Activated T-helper 2 cell treated with anti-CD3 and anti-CD28 coated beads, Interferon-gamma antibody, Interleukin-2, Interleukin-4, amounts not matched to agents 10 μg/mL and 5 μg/mL and 100 μg/mL, durations not matched to agents 14 hours and 24 hours and 36 hours (primary cell): ENCODE data around the gene NRXN3. TPM values are rescaled to one million over a fixed set of nuclear protein-coding genes. Genes with fewer than 3 reads are reported as not detected.

ENCODE experiments used
- DNase-seq: peaks from one replicate; pipeline ENCODE4 v3.0.0; 2021; ENCODE audit warnings: low spot score
- H3K27ac Mint-ChIP-seq: one replicate; pipeline ENCODE4 v1.8.0; 2021; ENCODE audit warnings: mixed read lengths
- H3K27me3 Mint-ChIP-seq: one replicate; pipeline ENCODE4 v1.8.0; 2021; ENCODE audit warnings: low read depth, mixed read lengths
- H3K36me3 Mint-ChIP-seq: one replicate; pipeline ENCODE4 v1.8.0; 2021; ENCODE audit warnings: low read depth, mixed read lengths
- H3K4me1 Mint-ChIP-seq: one replicate; pipeline ENCODE4 v1.8.0; 2021; ENCODE audit warnings: low read depth, mixed read lengths
- H3K4me3 Mint-ChIP-seq: one replicate; pipeline ENCODE4 v1.8.0; 2021; ENCODE audit warnings: low read depth, mild to moderate bottlenecking, moderate library complexity, mixed read lengths
- H3K9me3 Mint-ChIP-seq: one replicate; pipeline ENCODE4 v1.8.0; 2021; ENCODE audit warnings: mixed read lengths
- intact Hi-C: fragments of 100-400 bp; cut with micrococcal nuclease; formaldehyde crosslinking; loops from one replicate; pipeline ENCODE4 v1.15.1; 2023
- total RNA-seq: library from RNA; stranded (reverse); gene quantifications from 2 replicates; pipeline ENCODE4 v1.2.3, GENCODE V29; 2022

NRXN3 gene
- total RNA-seq, 1 donor from 2014 or later: not detected

GRCh38 chr14:79724934-79725717, 1555.0 kb downstream of the NRXN3 start:
- Mint-ChIP-seq H3K27ac (no peak overlapping the region), H3K4me1 (no peaks in the 10 kb centered on the region), H3K36me3 (no peaks in the 10 kb centered on the region), H3K4me3 (no peak overlapping the region), H3K27me3 (no peaks in the 10 kb centered on the region), H3K9me3 (peaks cover 5% of the 10 kb centered on the region)
- intact Hi-C loops: no loop called here
- DNase-seq: no peak

DNA sequence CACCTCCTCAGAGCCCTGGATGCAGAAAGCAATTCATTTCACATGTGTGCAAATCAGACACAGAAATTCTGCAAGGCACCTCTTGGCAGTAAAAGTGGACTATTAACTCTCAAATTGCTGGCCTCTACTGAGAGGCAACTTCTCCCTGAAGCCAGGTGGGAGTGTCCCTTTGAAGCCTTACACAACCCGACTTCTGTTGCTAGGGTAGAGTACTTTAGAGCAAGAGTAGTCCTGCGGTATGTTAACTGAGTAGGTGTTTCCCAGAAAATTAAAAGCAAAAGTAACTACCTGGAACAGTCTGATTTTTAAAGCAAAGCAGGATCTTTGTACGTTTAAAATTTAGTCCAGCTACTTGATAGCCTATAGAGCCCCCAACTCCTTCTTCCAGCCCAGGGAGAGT, 1557.7 kb downstream of the NRXN3 start:
- no peak for DNase-seq
- intact Hi-C loops: no loop called here
- Mint-ChIP-seq H3K27ac (no peak overlapping the region), H3K4me3 (no peak overlapping the region), H3K9me3 (no peaks in the 10 kb centered on the region), H3K4me1 (peaks cover 3% of the 10 kb centered on the region), H3K36me3 (no peaks in the 10 kb centered on the region), H3K27me3 (no peaks in the 10 kb centered on the region)

GRCh38 chr14:79728331-79728730, 1558.2 kb downstream of the NRXN3 start:
- intact Hi-C loops: no loop called here
- Mint-ChIP-seq H3K4me1 (peaks cover 3% of the 10 kb centered on the region), H3K27me3 (no peaks in the 10 kb centered on the region), H3K9me3 (no peaks in the 10 kb centered on the region), H3K36me3 (no peaks in the 10 kb centered on the region), H3K27ac (no peak overlapping the region), H3K4me3 (no peak overlapping the region)
- DNase-seq: no peak

DNA sequence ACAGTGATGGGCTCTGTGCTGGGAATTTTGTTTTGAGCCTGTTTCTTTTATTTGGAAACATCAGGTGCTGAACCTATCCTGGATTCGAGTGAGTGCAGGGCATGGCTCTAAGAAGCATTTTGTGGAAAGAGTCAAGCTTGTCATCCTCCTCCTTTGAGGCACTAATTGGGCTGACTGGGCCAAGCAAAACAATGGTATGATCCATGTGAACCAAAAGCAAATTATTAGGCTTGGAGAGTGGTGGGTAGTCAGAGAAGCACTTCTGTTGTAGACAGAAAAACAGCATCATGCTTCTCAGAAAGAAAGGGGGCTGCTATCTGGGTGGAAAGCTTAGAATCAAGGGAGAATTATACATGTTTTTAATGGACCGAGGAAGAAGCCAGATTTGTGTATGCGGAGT, 1559.6 kb downstream of the NRXN3 start:
- Mint-ChIP-seq H3K4me3 (no peak overlapping the region), H3K27ac (no peak overlapping the region), H3K36me3 (no peaks in the 10 kb centered on the region), H3K27me3 (no peaks in the 10 kb centered on the region), H3K9me3 (no peaks in the 10 kb centered on the region), H3K4me1 (peaks cover 3% of the 10 kb centered on the region)
- no peak for DNase-seq
- intact Hi-C loops: no loop called here

GRCh38 chr14:79730196-79730595, 1560.0 kb downstream of the NRXN3 start:
- peaks cover 3% of the 10 kb centered on the region for H3K4me1 Mint-ChIP-seq
- H3K27me3 Mint-ChIP-seq: no peaks in the 10 kb centered on the region
- H3K9me3 Mint-ChIP-seq: no peaks in the 10 kb centered on the region
- H3K36me3 Mint-ChIP-seq: no peaks in the 10 kb centered on the region
- intact Hi-C loops: no loop called here
- no peak overlapping the region for H3K27ac Mint-ChIP-seq
- DNase-seq: no peak
- no peak overlapping the region for H3K4me3 Mint-ChIP-seq

GRCh38 chr14:79730953-79731352, 1560.8 kb downstream of the NRXN3 start:
- Mint-ChIP-seq H3K27ac (no peak overlapping the region), H3K4me3 (no peak overlapping the region), H3K36me3 (no peaks in the 10 kb centered on the region), H3K9me3 (no peaks in the 10 kb centered on the region), H3K27me3 (no peaks in the 10 kb centered on the region), H3K4me1 (peaks cover 3% of the 10 kb centered on the region)
- intact Hi-C loops: no loop called here
- no peak for DNase-seq

GRCh38 chr14:79732911-79733655, 1562.9 kb downstream of the NRXN3 start:
- peaks cover 7% of the 10 kb centered on the region for H3K9me3 Mint-ChIP-seq
- peaks cover 3% of the 10 kb centered on the region for H3K4me1 Mint-ChIP-seq
- no peaks in the 10 kb centered on the region for H3K27me3 Mint-ChIP-seq
- H3K4me3 Mint-ChIP-seq: no peak overlapping the region
- intact Hi-C loops: no loop called here
- DNase-seq: no peak
- H3K36me3 Mint-ChIP-seq: no peaks in the 10 kb centered on the region
- H3K27ac Mint-ChIP-seq: no peak overlapping the region

- H3K36me3 Mint-ChIP-seq: no peaks in the 10 kb centered on the region
- DNase-seq: no peak
- no peak overlapping the region for H3K27ac Mint-ChIP-seq
- no peaks in the 10 kb centered on the region for H3K27me3 Mint-ChIP-seq
- H3K9me3 Mint-ChIP-seq: peaks cover 12% of the 10 kb centered on the region
- H3K4me1 Mint-ChIP-seq: peaks cover 3% of the 10 kb centered on the region
- intact Hi-C loops: no loop called here
- H3K4me3 Mint-ChIP-seq: no peak overlapping the region
Observed at GRCh38 chr14:79734151-79734550, 1564.0 kb downstream of the NRXN3 start.

DNA sequence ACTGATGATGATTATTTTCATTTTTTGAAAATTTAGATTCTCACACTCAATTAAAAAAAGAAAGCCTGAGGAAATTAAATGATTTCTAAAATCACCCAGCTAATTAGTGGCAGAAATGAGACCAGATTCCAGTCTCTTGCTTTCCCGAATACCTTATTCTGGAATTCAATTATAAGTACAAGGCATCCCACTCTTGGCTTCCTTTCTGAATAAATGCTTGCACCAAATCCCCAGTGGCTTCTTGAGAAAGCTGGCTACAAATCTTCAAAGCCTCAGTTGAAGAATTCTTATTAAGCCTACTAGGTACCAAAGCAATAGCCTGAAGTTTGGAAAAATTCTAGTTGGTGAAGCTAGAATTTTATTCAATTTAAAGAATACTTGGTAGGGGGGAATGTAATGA, 1564.5 kb downstream of the NRXN3 start:
- DNase-seq: no peak
- Mint-ChIP-seq H3K27me3 (no peaks in the 10 kb centered on the region), H3K4me3 (no peak overlapping the region), H3K27ac (no peak overlapping the region), H3K9me3 (peaks cover 12% of the 10 kb centered on the region), H3K4me1 (peaks cover 3% of the 10 kb centered on the region), H3K36me3 (no peaks in the 10 kb centered on the region)
- intact Hi-C loops: no loop called here

- intact Hi-C loops: no loop called here
- H3K27ac Mint-ChIP-seq: no peak overlapping the region
- H3K9me3 Mint-ChIP-seq: peaks cover 15% of the 10 kb centered on the region
- no peaks in the 10 kb centered on the region for H3K27me3 Mint-ChIP-seq
- peaks cover 3% of the 10 kb centered on the region for H3K4me1 Mint-ChIP-seq
- H3K4me3 Mint-ChIP-seq: no peak overlapping the region
- H3K36me3 Mint-ChIP-seq: no peaks in the 10 kb centered on the region
- no peak for DNase-seq
Observed at GRCh38 chr14:79735121-79735520, 1564.9 kb downstream of the NRXN3 start.

DNA sequence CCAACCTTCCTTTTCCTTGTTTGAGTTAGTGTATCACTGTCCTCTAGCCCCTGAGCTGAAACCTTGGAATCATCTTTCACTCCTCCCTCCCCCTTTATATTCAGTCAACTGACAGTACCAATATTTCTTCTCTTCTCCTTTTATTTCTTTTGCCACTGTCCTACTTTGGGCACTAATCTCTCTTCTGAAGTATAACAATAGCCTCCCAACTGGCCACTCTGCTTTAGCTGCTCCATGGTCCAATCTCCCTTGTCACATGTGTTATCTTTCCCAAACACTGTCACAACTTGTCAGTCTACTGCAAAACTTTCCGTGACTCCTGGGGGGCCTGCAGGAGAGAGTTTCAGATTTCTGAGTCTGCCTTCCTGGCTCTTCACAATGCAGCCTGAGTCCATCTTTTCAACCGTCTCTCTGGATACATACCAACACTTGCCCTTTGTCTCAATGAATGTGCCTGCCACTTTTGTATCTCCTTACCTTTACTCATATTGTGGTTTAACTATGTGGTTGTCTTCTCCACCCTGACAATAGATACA, 1570.0 kb downstream of the NRXN3 start:
- Mint-ChIP-seq H3K4me3 (no peak overlapping the region), H3K27ac (no peak overlapping the region), H3K27me3 (no peaks in the 10 kb centered on the region), H3K36me3 (no peaks in the 10 kb centered on the region), H3K4me1 (no peaks in the 10 kb centered on the region), H3K9me3 (peaks cover 24% of the 10 kb centered on the region)
- intact Hi-C loops: no loop called here
- no peak for DNase-seq

DNA sequence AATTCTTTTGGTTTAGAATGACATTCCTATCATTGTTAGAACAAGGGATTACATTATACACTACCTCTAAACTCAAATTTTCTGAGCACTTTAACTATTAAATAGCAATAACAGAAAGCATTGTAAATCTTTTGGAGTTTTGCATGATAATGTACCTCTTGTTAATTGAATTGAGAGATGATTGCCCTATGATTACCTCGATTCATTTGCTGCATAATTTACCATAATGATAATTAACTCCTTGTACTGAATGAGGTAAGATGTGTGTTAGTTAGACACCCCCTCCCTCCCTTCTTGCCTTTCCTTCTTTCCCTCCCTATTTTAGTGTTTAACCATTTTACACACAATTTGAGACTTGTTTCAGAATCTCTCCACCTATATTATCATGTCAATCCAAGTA, 1572.0 kb downstream of the NRXN3 start:
- intact Hi-C loops: no loop called here
- peaks cover 17% of the 10 kb centered on the region for H3K9me3 Mint-ChIP-seq
- H3K4me1 Mint-ChIP-seq: no peaks in the 10 kb centered on the region
- H3K27ac Mint-ChIP-seq: no peak overlapping the region
- no peaks in the 10 kb centered on the region for H3K36me3 Mint-ChIP-seq
- H3K27me3 Mint-ChIP-seq: no peaks in the 10 kb centered on the region
- no peak for DNase-seq
- H3K4me3 Mint-ChIP-seq: no peak overlapping the region

DNA sequence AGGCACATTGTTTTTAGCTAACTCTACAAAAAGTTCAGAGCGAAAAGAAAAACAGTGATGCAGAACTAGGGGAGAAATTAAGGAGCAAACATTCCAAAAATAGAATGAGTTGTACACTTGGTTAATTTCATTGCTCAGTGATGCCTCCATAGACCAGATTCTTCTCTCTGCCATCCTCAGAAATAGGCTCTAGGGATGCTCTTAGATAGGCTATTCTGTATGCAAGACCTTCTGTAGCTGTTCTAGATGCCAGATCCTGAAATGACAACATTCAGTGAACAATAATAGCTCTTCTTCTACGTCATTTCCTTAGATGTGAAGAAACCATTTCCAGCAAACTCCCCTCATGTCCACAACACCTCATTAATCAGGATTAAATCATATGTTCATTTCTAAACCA, 1574.9 kb downstream of the NRXN3 start:
- peaks cover 19% of the 10 kb centered on the region for H3K9me3 Mint-ChIP-seq

More for the DNA sequence above, 1574.9 kb downstream of the NRXN3 start:
- Mint-ChIP-seq H3K4me1 (no peaks in the 10 kb centered on the region), H3K27ac (no peak overlapping the region), H3K27me3 (no peaks in the 10 kb centered on the region), H3K4me3 (no peak overlapping the region), H3K36me3 (no peaks in the 10 kb centered on the region)
- no peak for DNase-seq
- intact Hi-C loops: no loop called here
